Measurements from ENCODE around the gene RFX2.
"Not testable (repeated sequence)": the region's sequence is repeated elsewhere in the genome, so short reads cannot be mapped to it uniquely, and the experiment has no call there.

The RFX2 gene

GRCh38 chr19:5971714-5972354 lies 138.5 kb downstream of the RFX2 start:
- DNase-seq (ENCODE audit: low read depth), result no peak

DNA sequence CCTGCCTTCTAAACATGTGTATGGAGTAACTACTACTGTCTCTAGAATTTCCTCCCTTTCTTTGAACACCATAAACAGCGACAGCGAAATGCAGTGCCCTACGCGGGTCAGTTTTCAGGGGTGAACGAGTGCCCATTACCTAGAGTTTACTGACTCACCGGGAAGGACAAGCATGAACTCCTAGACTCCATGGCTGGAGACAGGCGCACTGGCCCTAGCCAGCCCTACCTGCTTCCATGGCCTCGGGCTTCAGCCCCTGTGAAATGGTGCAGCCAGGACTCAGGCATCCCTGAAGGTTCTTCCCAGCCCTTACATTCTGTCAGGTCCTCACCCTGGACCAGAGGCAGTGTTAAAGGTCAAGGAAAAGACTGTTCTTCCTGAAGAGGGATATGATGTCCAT lies 140.8 kb downstream of the RFX2 start:
- DNase-seq (ENCODE audit: low read depth), result no peak

DNA sequence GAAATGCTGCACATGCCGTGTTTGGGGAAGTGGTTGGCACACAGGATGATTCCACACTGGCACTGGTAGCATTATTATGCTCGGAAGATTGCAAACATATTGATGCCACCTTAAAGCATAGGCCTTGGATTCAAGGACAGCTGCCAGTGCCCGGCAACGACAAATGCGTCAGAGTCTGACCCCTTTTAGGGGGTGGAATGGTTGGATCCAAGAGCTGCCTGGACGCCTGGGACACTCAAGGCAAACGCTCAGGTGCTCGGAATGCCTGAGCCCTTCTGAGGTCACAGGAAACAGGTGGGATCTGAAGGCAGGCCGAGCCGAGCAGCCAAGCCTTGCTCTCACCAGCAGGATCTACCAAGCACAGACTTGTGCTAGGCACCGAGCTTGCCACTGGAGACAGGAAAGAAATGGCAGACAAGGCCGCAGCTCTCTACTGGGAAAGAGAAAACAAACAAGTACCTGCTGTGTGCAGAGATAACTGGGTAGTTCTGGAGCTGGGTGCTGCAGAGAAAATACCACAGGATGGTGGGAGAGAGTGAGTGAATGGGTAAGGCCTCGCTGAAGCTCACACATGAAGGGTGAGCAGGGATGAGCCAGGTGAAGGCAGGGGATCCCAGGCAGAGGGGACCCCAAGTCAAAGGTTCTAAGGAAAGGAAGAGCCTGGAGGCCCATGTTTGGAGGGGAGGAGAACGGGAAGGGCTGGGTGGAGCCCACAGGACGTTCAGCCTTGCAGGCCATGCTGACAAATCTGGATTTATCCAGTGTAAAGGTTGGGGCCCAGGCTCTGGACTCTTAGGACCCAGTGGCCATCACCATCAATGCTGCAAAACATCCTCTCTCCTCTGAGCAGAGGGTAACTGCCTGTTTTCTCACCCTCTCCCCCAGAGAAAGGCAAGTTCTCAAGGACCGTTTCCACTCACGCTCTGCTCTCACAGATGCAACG lies 141.6 kb downstream of the RFX2 start:
- no peak for DNase-seq (ENCODE audit: low read depth)

DNA sequence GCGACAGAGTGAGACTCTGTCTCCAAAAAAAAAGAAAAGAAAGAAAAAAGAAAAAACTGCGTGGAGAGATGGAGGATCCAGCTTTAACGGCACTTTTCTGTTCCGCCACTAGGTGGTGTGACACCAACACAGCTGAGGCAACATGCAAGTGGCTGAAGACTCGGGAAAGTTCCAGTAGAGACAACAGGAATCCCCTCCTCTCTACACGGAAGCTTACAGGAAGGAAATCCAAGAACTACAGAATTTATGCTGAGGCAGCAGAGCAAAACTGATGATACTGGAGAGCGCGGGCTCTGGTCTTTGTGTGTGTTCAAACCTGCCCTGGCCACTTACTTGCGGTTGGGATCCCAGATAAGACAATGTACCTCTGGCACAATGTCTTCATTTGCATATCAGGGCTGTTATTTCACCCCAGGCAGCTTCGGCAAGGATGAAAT lies 142.3 kb downstream of the RFX2 start:
- DNase-seq (ENCODE audit: low read depth), result peak; percentile 70

GRCh38 chr19:5967571-5967970 lies 142.7 kb downstream of the RFX2 start:
- no peak for DNase-seq (ENCODE audit: low read depth)

DNA sequence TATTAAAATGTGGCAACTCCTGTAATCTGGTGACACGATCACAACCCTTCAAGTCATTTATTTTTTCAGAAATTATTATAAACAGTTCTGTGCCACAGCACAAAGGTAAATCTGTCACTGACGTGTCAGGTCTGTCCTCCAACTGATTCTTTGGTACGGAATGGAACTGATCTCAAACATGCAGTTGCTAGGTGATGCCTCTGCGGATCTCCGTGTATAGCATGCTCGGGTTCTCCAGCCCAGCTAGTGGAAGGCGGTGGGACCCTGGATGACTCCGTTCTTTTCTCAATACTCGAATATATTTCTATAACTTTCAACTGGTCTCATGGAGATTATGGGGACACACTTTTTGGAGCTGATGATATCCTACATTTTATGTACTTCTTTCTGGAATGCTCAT lies 143.4 kb downstream of the RFX2 start:
- no peak for DNase-seq (ENCODE audit: low read depth)

DNA sequence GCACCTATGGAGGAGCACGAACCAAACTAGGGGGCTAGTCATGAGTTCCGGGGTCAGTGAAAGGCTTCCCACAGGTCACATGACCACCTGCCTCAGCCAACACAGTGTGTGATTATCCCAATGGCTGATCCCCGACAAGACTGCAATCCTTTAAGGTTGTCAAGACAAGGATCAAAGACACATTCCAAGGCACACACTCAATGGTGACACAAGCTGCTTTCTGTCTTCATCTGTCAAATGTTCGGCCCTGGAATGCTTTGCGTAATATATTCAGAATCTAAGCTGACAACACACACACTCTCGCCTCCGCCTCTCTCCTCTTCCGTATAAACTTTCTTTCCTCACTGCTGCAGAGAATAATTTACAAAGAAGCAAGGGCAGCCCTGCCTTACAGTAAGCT lies 144.1 kb downstream of the RFX2 start:
- no peak for DNase-seq (ENCODE audit: low read depth)

DNA sequence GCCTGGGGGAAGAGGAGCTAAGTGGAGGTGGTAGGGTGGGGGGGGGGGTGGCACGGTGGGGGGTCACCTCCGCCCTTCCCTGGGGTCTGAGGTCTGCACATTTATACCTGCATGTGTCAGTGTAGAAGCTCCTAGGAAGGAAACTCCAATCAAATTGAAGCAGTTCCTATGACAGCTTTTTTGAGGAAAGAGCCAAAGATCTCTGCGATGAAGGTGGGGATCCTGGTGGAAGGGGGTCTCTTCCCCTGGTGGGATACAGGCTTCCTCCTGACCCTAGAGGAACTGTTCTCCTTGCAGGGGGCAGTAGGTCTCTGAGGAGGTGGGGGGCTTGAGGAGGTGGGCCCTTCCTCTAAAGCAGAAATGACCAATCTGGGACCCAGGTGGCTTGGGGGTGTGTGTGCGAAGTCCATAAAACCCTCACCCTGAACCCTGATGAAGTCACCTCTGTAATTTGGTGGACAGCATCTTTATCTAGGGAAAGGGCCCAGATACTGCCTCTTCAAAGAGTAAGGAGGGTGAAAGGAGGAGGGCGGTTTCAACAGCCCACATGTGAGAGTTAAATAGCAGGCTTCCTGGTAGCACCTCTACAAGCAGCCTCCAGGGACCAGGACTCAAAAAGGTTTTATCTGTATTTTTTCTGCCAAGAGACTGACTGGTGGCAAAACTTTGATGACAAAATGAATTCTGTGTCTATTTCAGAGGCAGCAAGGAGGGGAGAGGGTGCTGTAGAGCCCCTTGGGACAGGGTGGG lies 145.3 kb downstream of the RFX2 start:
- no peak for DNase-seq (ENCODE audit: low read depth)

DNA sequence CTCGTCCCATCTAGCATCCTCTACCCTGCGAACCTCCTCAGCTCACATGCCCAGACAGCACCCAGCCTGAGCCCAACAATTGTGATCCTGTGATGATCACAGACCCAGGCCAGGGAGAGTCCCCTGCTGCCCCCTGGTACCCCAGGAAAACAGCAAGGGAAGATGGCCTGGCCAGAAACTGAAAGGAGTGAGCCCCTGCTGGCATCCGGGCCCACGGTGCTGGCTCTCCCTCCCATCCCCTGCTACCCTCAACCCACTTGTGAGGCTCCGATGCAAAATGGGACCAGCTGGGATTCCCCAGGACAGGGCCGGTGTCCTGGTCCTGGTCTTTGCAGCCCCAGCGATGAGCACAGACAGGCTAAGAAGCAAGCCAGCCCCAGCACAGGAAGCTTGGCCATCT lies 146.4 kb downstream of the RFX2 start:
- DNase-seq (ENCODE audit: low read depth), result no peak

GRCh38 chr19:5963259-5963658 lies 147.0 kb downstream of the RFX2 start:
- DNase-seq (ENCODE audit: low read depth), result not testable (repeated sequence)

DNA sequence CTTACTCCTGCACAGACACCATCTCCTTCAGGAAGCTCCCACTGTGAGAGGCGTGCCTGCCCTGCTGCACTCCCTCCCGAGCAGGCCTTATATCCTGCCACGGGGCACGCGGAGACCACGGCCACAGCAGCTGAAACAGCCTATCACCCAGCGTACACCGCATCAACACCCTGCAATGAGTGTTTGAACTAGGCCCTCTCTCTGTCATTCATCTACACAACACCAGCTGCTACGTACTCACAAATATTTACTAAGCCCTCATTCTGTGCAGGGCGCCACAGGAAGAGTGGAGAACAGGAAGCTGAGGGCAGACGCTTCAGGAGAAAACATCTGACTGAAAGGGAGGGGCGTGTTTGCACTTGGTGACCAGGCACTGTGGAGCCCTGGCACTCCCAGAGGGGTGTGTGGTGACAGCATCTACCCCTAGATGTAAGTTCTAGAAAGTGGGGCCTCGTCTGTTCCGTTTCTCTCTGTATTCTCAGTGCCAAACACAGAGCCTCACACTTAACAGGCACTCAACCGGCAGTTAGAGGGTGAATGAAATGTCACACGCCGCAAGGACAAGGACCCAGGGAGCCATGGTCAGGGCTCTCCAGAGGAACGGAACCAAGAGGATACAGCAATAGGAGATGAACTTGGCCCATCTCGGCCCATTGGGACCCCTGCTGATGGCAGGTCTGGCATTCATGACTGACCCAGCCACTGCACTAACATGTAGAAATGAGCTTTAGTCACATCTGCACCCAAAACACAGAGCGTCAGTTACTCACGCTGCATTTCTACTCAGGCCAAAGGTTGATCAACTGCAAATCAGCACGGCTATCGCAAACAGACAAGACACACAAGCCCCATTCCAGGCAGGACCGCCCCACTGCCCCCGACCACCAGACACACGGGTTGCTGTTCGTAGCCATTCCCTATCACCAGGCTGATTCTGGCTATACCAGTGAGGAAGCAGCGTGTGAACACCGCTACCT lies 148.0 kb downstream of the RFX2 start:
- DNase-seq (ENCODE audit: low read depth), result no peak

GRCh38 chr19:5961641-5961968 lies 148.7 kb downstream of the RFX2 start:
- DNase-seq (ENCODE audit: low read depth), result not testable (repeated sequence)

- DNase-seq (ENCODE audit: low read depth), result no peak
Observed at GRCh38 chr19:5960005-5961001, 150.0 kb downstream of the RFX2 start.

- no peak for DNase-seq (ENCODE audit: low read depth)
Observed at GRCh38 chr19:5959260-5960004, 150.9 kb downstream of the RFX2 start.

DNA sequence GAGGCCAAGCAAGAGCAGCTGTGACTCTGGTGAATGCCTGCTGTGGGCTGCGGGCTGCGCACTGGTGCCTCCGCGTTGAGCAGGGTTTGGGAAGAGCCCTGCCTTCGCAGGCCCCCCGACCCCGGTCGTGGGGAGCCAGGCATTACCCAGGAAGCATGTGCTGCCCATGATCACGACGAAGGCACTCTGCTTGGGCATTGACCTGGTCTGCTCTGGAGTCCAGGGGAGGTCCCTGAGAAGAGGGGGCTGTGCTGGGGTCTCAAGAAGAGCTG lies 151.5 kb downstream of the RFX2 start:
- no peak for DNase-seq (ENCODE audit: low read depth)

DNA sequence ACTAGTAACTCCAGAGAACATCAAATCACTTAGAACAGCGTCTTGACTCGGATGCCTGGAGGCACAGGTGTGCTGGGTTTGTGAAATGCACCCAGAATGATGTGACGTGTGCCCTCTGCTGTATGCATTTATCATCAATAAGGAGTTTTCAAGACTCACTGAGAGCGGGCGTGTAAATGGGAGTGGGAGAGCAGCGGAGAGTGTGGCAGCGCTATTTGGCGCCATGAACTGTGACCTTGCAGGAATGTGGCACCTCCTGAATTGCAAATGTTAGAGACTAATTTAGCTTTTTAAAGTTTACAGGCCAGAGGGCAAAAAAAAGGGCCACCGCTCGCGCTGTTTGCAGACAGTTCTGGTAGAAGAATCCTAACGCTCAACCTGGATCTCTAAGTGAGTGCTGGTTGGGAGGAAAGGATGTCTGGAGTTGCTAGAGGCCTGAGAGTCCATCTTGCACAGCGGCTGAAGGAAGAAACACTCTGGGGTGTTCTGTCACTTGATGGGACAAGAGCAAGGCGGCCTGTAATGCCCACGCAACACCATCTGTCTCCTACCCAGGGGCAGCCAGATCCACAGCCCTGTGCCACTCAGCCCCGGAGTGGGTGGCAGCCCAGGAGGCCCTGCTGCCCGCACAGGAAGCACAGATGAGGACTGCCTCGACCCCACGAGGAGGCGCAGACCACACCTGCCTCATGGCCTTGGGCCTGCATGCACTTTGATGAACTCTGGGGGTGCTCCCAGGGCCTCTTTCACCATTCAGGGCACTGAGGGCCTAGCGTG lies 152.0 kb downstream of the RFX2 start:
- DNase-seq (ENCODE audit: low read depth), result no peak

GRCh38 chr19:5957170-5957569 lies 153.1 kb downstream of the RFX2 start:
- no peak for DNase-seq (ENCODE audit: low read depth)

- no peak for DNase-seq (ENCODE audit: low read depth)
Observed at GRCh38 chr19:5956728-5957127, 153.6 kb downstream of the RFX2 start.

- no peak for DNase-seq (ENCODE audit: low read depth)
Observed at GRCh38 chr19:5956323-5956722, 154.0 kb downstream of the RFX2 start.

All from fibroblast of the conjunctiva (primary cell).